Left colon (tissue), 2 donors: Measurements from ENCODE around the gene HOXB6. TPM values are rescaled to one million over a fixed set of nuclear protein-coding genes. Genes with fewer than 3 reads are reported as not detected.

Experiments used
- ATAC-seq: fragments of 200-7000 bp; cut with Tn5 transposase; one replicate; pipeline ENCODE4 v1.9.1; 2020; ENCODE audit warnings: mild to moderate bottlenecking, moderate library complexity
- DNase-seq, 2 donors: peaks; one replicate each; pipeline ENCODE4 v3.0.0-alpha.2; 2020
- intact Hi-C, 2 donors: fragments of 100-400 bp; cut with DNase I in 1 of 2; cut with micrococcal nuclease in 1 of 2; formaldehyde crosslinking; loops; one replicate each; pipeline versions ENCODE4 v1.11.2 to v1.14.0; 2022; cut with DNase I, micrococcal nuclease
- long read RNA-seq: library from polyadenylated mRNA; unstranded; transcript quantifications from one replicate; pipeline ENCODE4 v2.0.0, GENCODE V29; 2021
- total RNA-seq, 2 donors: library from RNA; stranded (reverse); fragmentation: NEBNext Ultra II Directional; extraction: Animal tissue kit (Norgen Biotek cat#: 25700); gene quantifications; one replicate each; pipeline ENCODE4 v1.2.1, GENCODE V29; 2021
- donor health status: DM: no; HTN: no; CAD: no.
- donor health status: DM: yes; HTN: yes; CAD: no.

HOXB6 gene
- 10 to 100 TPM; 39.3 to 43.3 TPM for total RNA-seq
- long read RNA-seq, partial matches to known transcripts: 10 of 19 reads
- long read RNA-seq, other reads (novel, unspliced or antisense): 9 of 19 reads

- DNase-seq (peak; percentile 84), ATAC-seq (peak; percentile 62)
- intact Hi-C loops: no loop called here
These were observed at the start of gene HOXB6 for GRCh38 chr17:48604770-48605329. HOXB6 (minus strand) TSS chr17:48604986; CDS start chr17:48598150, 6,836 bp downstream.

- DNase-seq (no peak), ATAC-seq (no peak)
- intact Hi-C loops: no loop called here
These were observed 45.0 kb upstream of the HOXB6 start for GRCh38 chr17:48649741-48650140.

- DNase-seq: no peak
- no peak for ATAC-seq
- intact Hi-C loops: no loop called here
These were observed 43.1 kb upstream of the HOXB6 start for GRCh38 chr17:48647963-48648245.

- DNase-seq: peak in 1 of 2 donors; percentile 54
- intact Hi-C loops: no loop called here
- ATAC-seq: peak; percentile 52
These were observed 42.5 kb upstream of the HOXB6 start for GRCh38 chr17:48647103-48647962.

- DNase-seq (peak in 1 of 2 donors; percentile 82), ATAC-seq (peak; percentile 70)
- intact Hi-C loops: no loop called here
These were observed 41.7 kb upstream of the HOXB6 start for GRCh38 chr17:48646183-48647102.

GRCh38 chr17:48645639-48646182, 40.9 kb upstream of the HOXB6 start:
- intact Hi-C loops: no loop called here
- ATAC-seq (no peak), DNase-seq (no peak)

- peak in 1 of 2 donors; percentile 17 for DNase-seq
- intact Hi-C loops: no loop called here
- ATAC-seq: no peak
These were observed 40.2 kb upstream of the HOXB6 start for GRCh38 chr17:48644910-48645557.

- ATAC-seq (no peak), DNase-seq (no peak)
- intact Hi-C loops: no loop called here
These were observed 39.4 kb upstream of the HOXB6 start for GRCh38 chr17:48644159-48644558.

GRCh38 chr17:48643697-48644012, 38.9 kb upstream of the HOXB6 start:
- no peak for ATAC-seq
- no peak for DNase-seq
- intact Hi-C loops: no loop called here

GRCh38 chr17:48642843-48643696, 38.3 kb upstream of the HOXB6 start:
- DNase-seq (no peak), ATAC-seq (no peak)
- intact Hi-C loops: no loop called here

- intact Hi-C loops: no loop called here
- DNase-seq: peak; percentile 73 to 81
These were observed 37.5 kb upstream of the HOXB6 start for GRCh38 chr17:48642059-48642842.

GRCh38 chr17:48641541-48642058, 36.8 kb upstream of the HOXB6 start:
- DNase-seq (peak in 1 of 2 donors; percentile 43), ATAC-seq (no peak)
- intact Hi-C loops: no loop called here

More at GRCh38 chr17:48642059-48642842, 37.5 kb upstream of the HOXB6 start:
- ATAC-seq: peak; percentile 46

GRCh38 chr17:48640858-48641180, 36.0 kb upstream of the HOXB6 start:
- ATAC-seq (no peak), DNase-seq (no peak)
- intact Hi-C loops: no loop called here

- DNase-seq (no peak), ATAC-seq (no peak)
- intact Hi-C loops: no loop called here
These were observed 35.4 kb upstream of the HOXB6 start for GRCh38 chr17:48639982-48640857.

- ATAC-seq (peak; percentile 54), DNase-seq (peak; percentile 86 to 94)
- intact Hi-C loops: no loop called here
These were observed 34.4 kb upstream of the HOXB6 start for GRCh38 chr17:48639136-48639535.
